Neural crest cell (in vitro differentiated cells): ENCODE results near the gene MARCHF2. TPM values are rescaled to one million over a fixed set of nuclear protein-coding genes. Genes with fewer than 3 reads are reported as not detected.

Experiments used
- DNase-seq: peaks from one replicate; pipeline ENCODE4 v3.0.0; 2021; ENCODE audit warnings: low read depth, mixed read lengths, low spot score
- H3K27ac Mint-ChIP-seq: one replicate; pipeline ENCODE4 v1.8.0; 2021; ENCODE audit warnings: mild to moderate bottlenecking, mixed read lengths; ENCODE audit not compliant: unreplicated experiment
- H3K27me3 Mint-ChIP-seq: 2 replicates; pipeline ENCODE4 v1.8.0; 2021; ENCODE audit warnings: low read depth, mild to moderate bottlenecking, mixed read lengths
- H3K36me3 Mint-ChIP-seq: 2 replicates; pipeline ENCODE4 v1.8.0; 2021; ENCODE audit warnings: low read depth, mild to moderate bottlenecking, mixed read lengths
- H3K4me1 Mint-ChIP-seq: 2 replicates; pipeline ENCODE4 v1.8.0; 2021; ENCODE audit warnings: mixed read lengths
- H3K4me3 Mint-ChIP-seq: one replicate; pipeline ENCODE4 v1.8.0; 2021; ENCODE audit warnings: mild to moderate bottlenecking, mixed read lengths
- H3K9me3 Mint-ChIP-seq: 2 replicates; pipeline ENCODE4 v1.8.0; 2021; ENCODE audit warnings: mixed read lengths
- CTCF ChIP-seq: fragments of 200-600 bp; sonication (generic); conservative IDR thresholded peaks from 2 replicates; pipeline ENCODE4 v1.5.0; 2021; ENCODE audit warnings: antibody characterized with exemption, mild to moderate bottlenecking
- long read RNA-seq: library from polyadenylated mRNA; unstranded; transcript quantifications from one replicate; pipeline ENCODE4 v2.0.0, GENCODE V29; 2020
- total RNA-seq: library from RNA; stranded (reverse); gene quantifications from 2 replicates; pipeline ENCODE4 v1.2.1, GENCODE V29; 2021

Gene MARCHF2
- total RNA-seq = 13.6 and 14.6 TPM in 2 replicates
- long read RNA-seq = 0 reads

- no peaks in the 10 kb centered on the region for H3K9me3 Mint-ChIP-seq
- peak; percentile 93 for DNase-seq
- H3K4me3 Mint-ChIP-seq = peak within 1 kb of the TSS; percentile 74
- no peaks in the 10 kb centered on the region for H3K36me3 Mint-ChIP-seq
- peak; percentile 71 for TF ChIP-seq CTCF
- H3K4me1 Mint-ChIP-seq = peaks cover 8% of the 10 kb centered on the region
- H3K27me3 Mint-ChIP-seq = no peaks in the 10 kb centered on the region
- H3K27ac Mint-ChIP-seq = no peak within 1 kb of the TSS
These were observed at the start of gene MARCHF2 for GRCh38 chr19:8412783-8413628. Gene MARCHF2 (plus strand): TSS chr19:8413305. CDS start chr19:8421841, 8,536 bp downstream.

GRCh38 chr19:8363803-8364771 is 49.0 kb upstream of the MARCHF2 start, which contains the start of gene ANGPTL4:
Gene ANGPTL4 (plus strand): TSS chr19:8364155. CDS start chr19:8364322, 167 bp downstream.
- Mint-ChIP-seq H3K4me1 (peaks cover 17% of the 10 kb centered on the region), H3K9me3 (no peaks in the 10 kb centered on the region), H3K27me3 (peaks cover 64% of the 10 kb centered on the region)

GRCh38 chr19:8366121-8366581 is 47.0 kb upstream of the MARCHF2 start:
- no peaks in the 10 kb centered on the region for H3K9me3 Mint-ChIP-seq
- H3K27me3 Mint-ChIP-seq = peaks cover 62% of the 10 kb centered on the region
- TF ChIP-seq CTCF = no peak
- no peaks in the 10 kb centered on the region for H3K36me3 Mint-ChIP-seq
- no peak overlapping the region for H3K27ac Mint-ChIP-seq
- DNase-seq = no peak
- H3K4me1 Mint-ChIP-seq = peaks cover 17% of the 10 kb centered on the region
- no peak overlapping the region for H3K4me3 Mint-ChIP-seq

More at GRCh38 chr19:8363803-8364771, 49.0 kb upstream of the MARCHF2 start, which contains the start of gene ANGPTL4:
- Mint-ChIP-seq H3K4me3 (peak within 1 kb of the TSS; percentile 77), H3K36me3 (no peaks in the 10 kb centered on the region), H3K27ac (no peak within 1 kb of the TSS)
- peak; percentile 27 for DNase-seq
- TF ChIP-seq CTCF = peak; percentile 25

- Mint-ChIP-seq H3K4me1 (peaks cover 17% of the 10 kb centered on the region), H3K9me3 (no peaks in the 10 kb centered on the region), H3K4me3 (peak overlapping the region; percentile 11), H3K27me3 (peaks cover 58% of the 10 kb centered on the region), H3K27ac (no peak overlapping the region), H3K36me3 (no peaks in the 10 kb centered on the region)
- TF ChIP-seq CTCF = no peak
- DNase-seq = no peak
These were observed 46.2 kb upstream of the MARCHF2 start for GRCh38 chr19:8366961-8367326.

- no peak for TF ChIP-seq CTCF
- H3K27me3 Mint-ChIP-seq = peaks cover 53% of the 10 kb centered on the region
- H3K4me3 Mint-ChIP-seq = peak overlapping the region; percentile 11
- H3K9me3 Mint-ChIP-seq = no peaks in the 10 kb centered on the region
- H3K27ac Mint-ChIP-seq = no peak overlapping the region
- H3K36me3 Mint-ChIP-seq = no peaks in the 10 kb centered on the region
- peaks cover 17% of the 10 kb centered on the region for H3K4me1 Mint-ChIP-seq
- DNase-seq = peak; percentile 32
These were observed 45.6 kb upstream of the MARCHF2 start for GRCh38 chr19:8367327-8368001.
